GM19193 (cell line): ENCODE data around the gene ZMYND10.

Source experiments
- POLR2A ChIP-seq: IDR thresholded peaks from 4 replicates; pipeline ENCODE4 v1.6.1; 2011; ENCODE audit not compliant: insufficient read depth, insufficient read length; ENCODE audit errors: extremely low read depth

Gene ZMYND10

GRCh38 chr3:50319181-50319893, 26.2 kb downstream of the ZMYND10 start:
- TF ChIP-seq POLR2A = no peak

DNA sequence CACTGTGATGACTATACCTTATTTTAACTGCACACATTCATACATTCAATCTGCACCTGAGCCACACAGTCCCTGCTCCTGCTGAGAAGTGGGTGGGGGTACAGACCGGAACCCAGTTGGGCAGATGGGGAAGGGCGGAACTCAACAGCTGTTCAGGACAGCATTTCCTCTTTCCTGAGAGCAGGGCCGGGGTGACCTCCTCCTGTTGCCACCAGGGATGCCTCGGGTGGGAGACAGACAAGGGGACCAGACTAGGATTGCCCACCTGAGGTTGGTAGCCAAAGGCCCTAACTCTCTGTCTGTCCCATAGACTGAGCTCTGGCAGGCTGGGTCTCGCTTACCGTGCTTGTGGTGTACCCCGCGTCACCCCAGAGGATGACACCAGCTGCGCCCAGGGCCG, 26.9 kb downstream of the ZMYND10 start:
- TF ChIP-seq POLR2A = no peak

DNA sequence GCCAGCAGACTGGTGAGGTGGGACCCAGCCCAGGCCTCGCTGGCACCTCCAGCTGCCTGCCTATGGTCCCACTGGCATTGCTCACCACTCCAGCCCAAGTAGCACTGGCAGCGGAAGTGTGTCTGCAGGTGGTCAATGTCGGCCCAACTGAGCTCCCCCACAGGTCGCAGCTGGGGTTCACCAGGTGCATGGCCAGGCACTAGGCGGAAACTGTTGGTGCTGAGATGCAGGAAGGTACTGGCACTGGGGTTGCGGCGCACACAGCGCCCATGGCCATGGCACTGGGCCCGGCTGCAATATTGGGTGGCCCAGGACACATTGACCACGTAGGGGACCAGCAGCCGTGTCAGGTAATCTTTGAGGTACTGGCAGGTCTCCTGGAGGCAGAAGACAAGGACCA, 27.4 kb downstream of the ZMYND10 start:
- no peak for TF ChIP-seq POLR2A

GRCh38 chr3:50317300-50317699, 28.2 kb downstream of the ZMYND10 start:
- TF ChIP-seq POLR2A = no peak

DNA sequence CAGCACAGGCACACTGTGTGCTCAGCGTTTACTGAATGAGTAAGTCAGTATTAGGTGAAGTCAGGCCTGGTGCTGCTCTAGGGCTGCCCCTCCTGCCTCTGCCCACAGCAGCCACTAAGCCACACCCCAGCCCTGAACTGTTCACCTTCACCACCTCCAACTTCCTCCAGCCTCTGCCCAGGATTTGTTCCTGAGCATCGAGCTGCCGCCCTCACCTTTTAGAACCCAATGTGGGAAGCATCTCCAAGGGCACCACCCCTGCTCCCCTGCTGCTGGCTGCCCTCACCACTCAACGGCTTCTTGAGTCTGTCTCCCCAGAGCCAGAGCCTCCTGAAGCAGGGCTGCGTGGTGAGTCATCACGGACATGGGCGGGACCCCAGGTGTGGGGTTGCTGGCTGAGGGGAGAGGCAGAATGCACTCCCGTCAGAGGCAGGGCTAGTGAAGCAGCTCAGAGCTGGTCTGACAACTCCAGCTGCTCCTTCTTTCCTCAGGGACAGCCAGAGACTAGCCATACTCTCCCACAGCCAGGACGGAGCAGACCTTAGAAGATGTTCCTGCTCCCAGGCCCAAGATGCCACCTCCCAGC, 28.8 kb downstream of the ZMYND10 start:
- TF ChIP-seq POLR2A = no peak

DNA sequence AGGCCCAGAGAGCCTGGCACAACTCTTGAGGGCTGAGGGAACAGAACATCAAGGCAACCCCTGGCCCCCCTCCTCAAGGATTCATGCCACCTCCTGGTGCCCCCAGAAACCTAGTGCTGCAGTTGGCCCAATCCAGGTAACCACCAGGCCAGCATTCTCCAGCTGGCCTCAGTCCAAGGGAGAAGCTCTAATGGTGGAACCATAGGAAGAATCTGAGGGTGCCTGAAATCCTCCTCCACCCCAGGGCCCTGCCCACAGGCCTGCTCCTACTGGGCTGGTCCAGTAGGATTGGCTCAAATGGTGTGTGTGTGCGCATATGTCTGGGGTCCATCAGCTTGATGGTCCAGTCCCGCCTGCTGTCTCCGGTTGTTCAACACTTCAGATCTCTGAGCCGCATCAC, 30.7 kb downstream of the ZMYND10 start:
- no peak for TF ChIP-seq POLR2A

- no peak for TF ChIP-seq POLR2A
Observed at GRCh38 chr3:50314342-50314741, 31.2 kb downstream of the ZMYND10 start.

DNA sequence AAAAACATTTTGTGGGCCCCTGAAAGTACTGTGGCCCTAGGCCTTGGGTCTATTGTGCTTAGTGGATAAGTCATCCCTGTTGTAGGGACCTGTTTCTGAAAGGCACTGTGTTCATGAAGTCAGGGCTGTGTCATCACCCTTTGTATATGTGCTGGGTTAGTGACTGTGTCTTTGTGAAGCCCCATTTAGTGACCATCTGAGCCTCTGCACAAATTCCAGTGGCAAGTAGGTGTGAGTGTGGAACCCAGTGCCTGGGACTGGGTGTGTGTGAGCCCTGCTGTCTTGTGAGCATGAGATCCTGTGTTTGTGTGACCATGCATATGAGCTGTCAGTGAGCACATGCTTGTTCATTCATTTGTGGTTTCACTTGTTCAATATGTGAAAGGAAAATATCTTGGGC, 40.9 kb downstream of the ZMYND10 start:
- no peak for TF ChIP-seq POLR2A

- no peak for TF ChIP-seq POLR2A
Observed at GRCh38 chr3:50303013-50303815, 42.3 kb downstream of the ZMYND10 start, which contains the start of gene HYAL1. Gene HYAL1, minus strand, starts transcription at chr3:50303574. Its CDS starts 618 bp downstream, at chr3:50302956.

DNA sequence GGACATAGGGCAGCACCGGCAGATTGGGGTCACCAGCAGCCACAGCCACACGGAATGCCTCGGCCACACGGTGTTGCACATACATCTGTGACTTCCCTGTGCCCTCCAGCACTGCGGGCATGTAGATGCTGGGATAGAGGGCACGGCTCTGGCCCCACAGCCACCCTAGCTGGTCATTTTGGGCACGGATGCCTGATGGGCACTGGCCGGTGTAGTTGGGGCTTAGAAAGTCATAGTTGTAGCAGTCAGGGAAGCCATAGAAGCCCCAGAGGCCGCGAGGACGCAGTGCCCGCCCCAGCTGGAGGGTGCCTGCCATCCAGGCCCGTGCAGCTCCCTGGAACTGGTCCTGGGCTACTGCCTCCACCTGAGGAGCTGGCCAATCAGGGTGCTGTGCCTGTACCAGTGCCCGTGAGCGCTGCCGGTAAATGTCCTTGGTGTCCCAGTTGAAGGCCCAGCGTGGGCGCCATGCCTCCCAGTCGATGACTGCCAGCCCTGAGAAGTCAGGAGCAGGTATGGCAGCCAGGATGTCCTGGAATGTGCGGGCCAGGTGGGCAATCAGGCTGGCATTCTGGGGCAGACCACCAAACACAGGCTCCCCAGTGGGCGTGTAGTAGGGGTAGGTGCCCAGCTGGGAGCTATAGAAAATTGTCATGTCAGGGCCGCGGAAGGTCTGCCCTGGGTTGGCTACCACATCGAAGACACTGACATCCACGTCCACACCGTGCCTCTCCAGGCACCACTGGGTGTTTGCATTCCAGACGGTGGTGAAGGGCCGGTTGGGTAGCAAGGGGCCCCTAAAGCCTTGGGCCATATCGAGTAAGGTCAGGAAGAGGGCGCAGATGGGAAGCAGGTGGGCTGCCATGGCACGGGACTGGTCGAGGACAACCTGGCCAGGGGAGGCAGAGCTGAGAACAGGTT, 43.2 kb downstream of the ZMYND10 start:
- no peak for TF ChIP-seq POLR2A

- TF ChIP-seq POLR2A = no peak
Observed at GRCh38 chr3:50300681-50301254, 44.8 kb downstream of the ZMYND10 start.

GRCh38 chr3:50299929-50300680, 45.4 kb downstream of the ZMYND10 start:
- TF ChIP-seq POLR2A = no peak

DNA sequence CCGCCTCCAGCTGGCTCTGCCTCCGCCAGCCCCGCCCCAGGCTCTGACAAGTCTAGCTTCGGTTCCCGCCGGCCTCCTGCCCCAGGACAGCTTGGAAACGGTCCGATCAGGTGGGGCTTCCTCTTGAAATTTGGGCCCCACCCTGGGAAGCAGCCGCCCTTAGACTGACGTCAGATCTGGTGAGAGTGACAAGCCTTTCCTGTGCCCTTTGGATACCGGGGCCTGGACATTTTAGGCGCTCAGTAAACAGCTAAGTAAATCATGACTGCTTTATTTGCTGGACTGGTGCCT, 45.9 kb downstream of the ZMYND10 start:
- no peak for TF ChIP-seq POLR2A
